Type B pancreatic cell (in vitro differentiated cells): ENCODE measurements around the gene ZNF83. TPM values are rescaled to one million over a fixed set of nuclear protein-coding genes. Genes with fewer than 3 reads are reported as not detected.

Source experiments
- DNase-seq: peaks from one replicate; pipeline ENCODE4 v3.0.0; 2021; ENCODE audit warnings: mixed read lengths; ENCODE audit not compliant: unreplicated experiment; ENCODE audit errors: extremely low spot score
- H3K27ac Mint-ChIP-seq: 2 replicates; pipeline ENCODE4 v1.8.0; 2021; ENCODE audit warnings: mild to moderate bottlenecking, mixed read lengths
- H3K27me3 Mint-ChIP-seq: 2 replicates; pipeline ENCODE4 v1.8.0; 2021; ENCODE audit warnings: mixed read lengths
- H3K36me3 Mint-ChIP-seq: 2 replicates; pipeline ENCODE4 v1.8.0; 2021; ENCODE audit warnings: mixed read lengths
- H3K4me1 Mint-ChIP-seq: one replicate; pipeline ENCODE4 v1.8.0; 2021; ENCODE audit warnings: mixed read lengths; ENCODE audit not compliant: unreplicated experiment
- H3K4me3 Mint-ChIP-seq: 2 replicates; pipeline ENCODE4 v1.8.0; 2021; ENCODE audit warnings: mild to moderate bottlenecking, mixed read lengths
- H3K9me3 Mint-ChIP-seq: 2 replicates; pipeline ENCODE4 v1.8.0; 2021; ENCODE audit warnings: mixed read lengths
- total RNA-seq: library from RNA; stranded (reverse); gene quantifications from 2 replicates; pipeline ENCODE4 v1.2.1, GENCODE V29; 2021; ENCODE audit warnings: low replicate concordance
- TF ChIP-seq, protein P1 (sequence below): fragments of 200-600 bp; sonication (generic); conservative IDR thresholded peaks from 2 replicates; pipeline ENCODE4 v1.5.0; 2021; ENCODE audit warnings: antibody characterized with exemption, mild to moderate bottlenecking

ZNF83 gene
- total RNA-seq, 1 donor from 2014 or later = 76.2 TPM

DNA sequence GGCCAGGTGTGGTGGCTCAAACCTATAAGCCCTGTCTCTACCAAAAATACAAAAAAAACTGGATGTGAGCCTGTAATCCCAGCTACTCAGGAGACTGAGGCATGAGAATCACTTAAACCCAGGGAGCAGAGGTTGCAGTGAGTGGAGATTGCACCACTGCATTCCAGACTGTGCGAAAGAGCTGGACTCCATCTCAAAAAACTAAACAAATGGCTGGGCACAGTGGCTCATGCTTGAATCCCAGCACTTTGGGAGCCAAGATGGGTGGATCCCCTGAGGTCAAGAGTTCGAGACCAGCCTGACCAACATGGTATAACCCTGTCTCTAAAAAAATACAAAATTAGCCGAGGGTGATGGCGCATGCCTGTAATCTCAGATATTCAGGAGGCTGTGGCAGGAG, 34.9 kb upstream of the ZNF83 start:
- H3K36me3 Mint-ChIP-seq = peaks cover 39% of the 10 kb centered on the region
- H3K9me3 Mint-ChIP-seq = peaks cover 11% of the 10 kb centered on the region
- no peak overlapping the region for H3K4me3 Mint-ChIP-seq
- TF ChIP-seq, protein P1, sequence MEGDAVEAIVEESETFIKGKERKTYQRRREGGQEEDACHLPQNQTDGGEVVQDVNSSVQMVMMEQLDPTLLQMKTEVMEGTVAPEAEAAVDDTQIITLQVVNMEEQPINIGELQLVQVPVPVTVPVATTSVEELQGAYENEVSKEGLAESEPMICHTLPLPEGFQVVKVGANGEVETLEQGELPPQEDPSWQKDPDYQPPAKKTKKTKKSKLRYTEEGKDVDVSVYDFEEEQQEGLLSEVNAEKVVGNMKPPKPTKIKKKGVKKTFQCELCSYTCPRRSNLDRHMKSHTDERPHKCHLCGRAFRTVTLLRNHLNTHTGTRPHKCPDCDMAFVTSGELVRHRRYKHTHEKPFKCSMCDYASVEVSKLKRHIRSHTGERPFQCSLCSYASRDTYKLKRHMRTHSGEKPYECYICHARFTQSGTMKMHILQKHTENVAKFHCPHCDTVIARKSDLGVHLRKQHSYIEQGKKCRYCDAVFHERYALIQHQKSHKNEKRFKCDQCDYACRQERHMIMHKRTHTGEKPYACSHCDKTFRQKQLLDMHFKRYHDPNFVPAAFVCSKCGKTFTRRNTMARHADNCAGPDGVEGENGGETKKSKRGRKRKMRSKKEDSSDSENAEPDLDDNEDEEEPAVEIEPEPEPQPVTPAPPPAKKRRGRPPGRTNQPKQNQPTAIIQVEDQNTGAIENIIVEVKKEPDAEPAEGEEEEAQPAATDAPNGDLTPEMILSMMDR = no peak
- H3K27me3 Mint-ChIP-seq = no peaks in the 10 kb centered on the region
- H3K4me1 Mint-ChIP-seq = peaks cover 4% of the 10 kb centered on the region
- no peak overlapping the region for H3K27ac Mint-ChIP-seq
- no peak for DNase-seq

DNA sequence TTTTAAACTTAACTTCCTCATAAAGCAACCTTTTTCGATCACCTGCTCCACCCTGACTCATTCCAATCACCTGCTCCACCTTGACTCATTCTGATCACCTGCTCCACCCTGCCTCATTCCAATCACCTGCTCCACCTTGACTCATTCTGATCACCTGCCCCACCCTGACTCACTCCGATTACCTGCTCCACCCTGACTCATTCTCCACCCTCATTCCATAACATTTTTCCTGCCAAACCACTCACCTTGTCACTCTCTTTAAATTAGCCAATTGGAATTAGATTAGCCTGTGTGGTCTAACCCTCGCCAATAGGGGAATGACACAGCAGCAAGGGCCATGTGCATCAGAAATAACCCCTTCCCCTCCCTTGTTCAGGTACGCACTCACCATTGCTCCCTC, 31.9 kb upstream of the ZNF83 start:
- H3K27ac Mint-ChIP-seq = peak overlapping the region; percentile 93
- peak overlapping the region; percentile 57 for H3K4me3 Mint-ChIP-seq
- TF ChIP-seq, protein P1 = no peak
- DNase-seq = no peak
- peaks cover 6% of the 10 kb centered on the region for H3K9me3 Mint-ChIP-seq
- peaks cover 5% of the 10 kb centered on the region for H3K4me1 Mint-ChIP-seq
- H3K27me3 Mint-ChIP-seq = no peaks in the 10 kb centered on the region
- H3K36me3 Mint-ChIP-seq = peaks cover 33% of the 10 kb centered on the region

DNA sequence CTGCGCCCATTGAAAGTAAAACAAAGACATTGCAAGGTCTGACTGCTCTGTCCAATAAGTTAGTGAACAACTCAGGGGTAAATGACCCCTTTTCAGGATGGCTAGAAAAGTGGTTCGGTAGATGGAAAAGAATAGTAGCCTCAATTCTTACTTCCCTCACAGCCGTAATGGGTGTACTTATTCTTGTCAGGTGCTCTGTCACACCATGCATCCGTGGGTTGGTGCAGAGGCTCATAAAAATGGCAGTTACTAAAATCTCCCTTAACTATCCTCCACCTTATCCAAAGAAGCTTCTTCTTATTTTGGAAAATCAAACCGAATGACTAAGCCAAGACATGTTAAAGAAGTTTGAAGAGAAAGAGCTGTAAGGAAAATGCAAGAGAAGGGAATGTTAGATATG, 31.4 kb upstream of the ZNF83 start:
- Mint-ChIP-seq H3K4me1 (peaks cover 8% of the 10 kb centered on the region), H3K4me3 (peak overlapping the region; percentile 57), H3K27me3 (no peaks in the 10 kb centered on the region), H3K36me3 (peaks cover 29% of the 10 kb centered on the region), H3K27ac (peak overlapping the region; percentile 93), H3K9me3 (peaks cover 6% of the 10 kb centered on the region)
- TF ChIP-seq, protein P1 = no peak
- DNase-seq = no peak

DNA sequence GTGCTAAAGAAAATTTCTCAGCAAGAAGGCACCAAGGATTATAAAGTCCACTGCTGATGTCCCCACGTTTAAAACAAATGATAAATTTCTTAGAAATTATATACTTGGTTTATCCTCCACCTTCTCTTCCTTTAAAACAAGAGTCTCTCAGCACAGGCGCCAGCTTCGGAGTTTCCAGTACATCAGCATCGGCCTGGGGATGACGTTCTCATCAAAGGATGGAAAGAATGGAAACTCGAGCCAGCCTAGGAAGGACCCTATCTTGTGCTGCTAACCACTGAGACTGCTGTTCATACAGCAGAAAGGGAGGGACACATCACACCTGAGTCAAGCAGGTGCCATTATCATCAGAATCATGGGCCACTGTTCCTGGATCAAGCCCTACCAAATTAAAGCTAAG, 29.8 kb upstream of the ZNF83 start:
- TF ChIP-seq, protein P1 = no peak
- no peak overlapping the region for H3K4me3 Mint-ChIP-seq
- peaks cover 29% of the 10 kb centered on the region for H3K36me3 Mint-ChIP-seq
- H3K27me3 Mint-ChIP-seq = no peaks in the 10 kb centered on the region
- DNase-seq = no peak
- peaks cover 6% of the 10 kb centered on the region for H3K9me3 Mint-ChIP-seq
- H3K27ac Mint-ChIP-seq = peak overlapping the region; percentile 93
- peaks cover 9% of the 10 kb centered on the region for H3K4me1 Mint-ChIP-seq

DNA sequence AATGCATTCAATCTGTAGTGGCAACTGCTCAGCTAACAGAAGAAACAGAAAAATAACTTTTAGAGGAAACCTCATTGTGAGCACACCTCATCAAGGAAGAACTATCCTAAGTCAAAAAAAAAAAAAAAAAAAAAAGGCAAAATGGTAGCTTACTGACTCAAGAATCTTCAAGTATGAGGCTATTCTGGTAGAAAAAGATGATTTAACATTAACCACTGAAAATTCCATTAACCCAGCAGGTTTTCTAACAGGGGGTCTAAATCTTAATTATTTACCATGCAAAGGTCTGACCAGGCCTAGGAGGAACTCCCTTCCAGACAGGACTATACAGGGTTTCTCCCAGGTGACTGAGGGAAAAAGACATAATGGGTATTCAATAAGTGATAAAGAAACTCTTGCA, 28.4 kb upstream of the ZNF83 start:
- peaks cover 35% of the 10 kb centered on the region for H3K36me3 Mint-ChIP-seq
- DNase-seq = no peak
- no peaks in the 10 kb centered on the region for H3K27me3 Mint-ChIP-seq
- peaks cover 9% of the 10 kb centered on the region for H3K4me1 Mint-ChIP-seq
- peak overlapping the region; percentile 9 for H3K27ac Mint-ChIP-seq
- no peak overlapping the region for H3K4me3 Mint-ChIP-seq
- H3K9me3 Mint-ChIP-seq = peaks cover 6% of the 10 kb centered on the region
- TF ChIP-seq, protein P1 = no peak

DNA sequence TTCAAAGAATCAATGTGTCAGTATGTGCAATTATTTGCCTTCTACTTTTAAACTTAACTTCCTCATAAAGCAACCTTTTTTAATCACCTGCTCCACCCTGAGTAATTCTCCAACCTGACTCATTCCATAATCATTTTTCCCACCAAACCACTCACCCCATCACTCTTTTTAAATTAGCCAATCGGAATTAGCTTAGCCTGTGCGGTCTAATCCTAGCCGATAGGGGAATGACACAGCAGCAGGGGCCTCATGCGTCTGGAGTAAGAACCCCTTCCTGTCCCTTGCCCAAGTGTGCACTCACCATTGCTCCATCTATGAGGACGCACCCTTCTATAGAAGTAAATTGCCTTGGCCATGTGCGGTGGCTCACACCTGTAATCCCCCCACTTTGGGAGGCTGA, 27.4 kb upstream of the ZNF83 start:
- H3K27me3 Mint-ChIP-seq = no peaks in the 10 kb centered on the region
- peak overlapping the region; percentile 63 for H3K27ac Mint-ChIP-seq

More for the DNA sequence above, 27.4 kb upstream of the ZNF83 start:
- peaks cover 6% of the 10 kb centered on the region for H3K9me3 Mint-ChIP-seq
- no peak for DNase-seq
- TF ChIP-seq, protein P1 = no peak
- H3K36me3 Mint-ChIP-seq = peaks cover 39% of the 10 kb centered on the region
- peak overlapping the region; percentile 2 for H3K4me3 Mint-ChIP-seq
- peaks cover 9% of the 10 kb centered on the region for H3K4me1 Mint-ChIP-seq
